Tibial nerve (tissue), 4 donors: ENCODE measurements around the gene CDH4. TPM values are rescaled to one million over a fixed set of nuclear protein-coding genes. Genes with fewer than 3 reads are reported as not detected.

Source experiments
- DNase-seq, 2 donors: peaks; one replicate each; pipeline ENCODE4 v3.0.0-alpha.2; 2019; ENCODE audit warnings: low spot score in 2 of 2
- H3K27ac ChIP-seq, 4 donors: fragments of 200-600 bp; sonication (generic) in 3 of 4; one replicate each; pipeline ENCODE4 v1.5.1; 2017 to 2019; ENCODE audit warnings: mild to moderate bottlenecking in 1 of 4
- H3K27me3 ChIP-seq, 2 donors: fragments of 200-600 bp; sonication (generic) in 1 of 2; one replicate each; pipeline versions ENCODE4 v1.5.1 to v1.6.0; 2017 to 2019
- H3K36me3 ChIP-seq, 3 donors: fragments of 200-600 bp; sonication (generic); one replicate each; pipeline ENCODE4 v1.5.1; 2018 to 2019
- H3K4me1 ChIP-seq, 4 donors: fragments of 200-600 bp; sonication (generic) in 3 of 4; one replicate each; pipeline ENCODE4 v1.5.1; 2017 to 2019
- H3K4me3 ChIP-seq, 4 donors: fragments of 200-600 bp; sonication (generic) in 3 of 4; one replicate each; pipeline ENCODE4 v1.5.1; 2017 to 2019; ENCODE audit warnings: mild to moderate bottlenecking in 1 of 4, moderate library complexity in 1 of 4
- H3K9me3 ChIP-seq, 4 donors: fragments of 200-600 bp; sonication (generic) in 3 of 4; one replicate each; pipeline ENCODE4 v1.5.1; 2017 to 2019
- EP300 ChIP-seq, 2 donors: sonication (generic); formaldehyde crosslinking; IDR thresholded peaks; one replicate each; pipeline ENCODE4 v1.6.1; 2017; ENCODE audit warnings: antibody characterized with exemption in 2 of 2, mild to moderate bottlenecking in 1 of 2
- POLR2A ChIP-seq, 2 donors: fragments of 450-650 bp; IDR thresholded peaks; one replicate each; pipeline ENCODE4 v1.6.1; 2017; ENCODE audit warnings: antibody characterized with exemption in 2 of 2, mild to moderate bottlenecking in 2 of 2, moderate library complexity in 2 of 2
- WGBS, 2 donors: methylation state at CpG; one replicate each; pipeline ENCODE4 v1.1.5; 2018; 5-methylcytosine and 5-hydroxymethylcytosine counted together
- total RNA-seq, 4 donors: library from RNA; depleted of rRNA; stranded (reverse); fragments of >200 nt; gene quantifications; one replicate each; pipeline ENCODE4 v1.1.0, GENCODE V29; 2016
- TF ChIP-seq, protein P1 (sequence below), 5 experiments: fragments of 200-600 bp in 3 of 5; fragments of 450-650 bp in 2 of 5; sonication (generic) in 3 of 5; IDR thresholded peaks; one replicate each; pipeline ENCODE4 v1.5.1; 2016 to 2019; ENCODE audit warnings: antibody characterized with exemption in 5 of 5, mild to moderate bottlenecking in 3 of 5, moderate library complexity in 2 of 5

The CDH4 gene
- total RNA-seq, 4 donors from 2014 or later = 0.78 to 2.3 (median 1.0) TPM

DNA sequence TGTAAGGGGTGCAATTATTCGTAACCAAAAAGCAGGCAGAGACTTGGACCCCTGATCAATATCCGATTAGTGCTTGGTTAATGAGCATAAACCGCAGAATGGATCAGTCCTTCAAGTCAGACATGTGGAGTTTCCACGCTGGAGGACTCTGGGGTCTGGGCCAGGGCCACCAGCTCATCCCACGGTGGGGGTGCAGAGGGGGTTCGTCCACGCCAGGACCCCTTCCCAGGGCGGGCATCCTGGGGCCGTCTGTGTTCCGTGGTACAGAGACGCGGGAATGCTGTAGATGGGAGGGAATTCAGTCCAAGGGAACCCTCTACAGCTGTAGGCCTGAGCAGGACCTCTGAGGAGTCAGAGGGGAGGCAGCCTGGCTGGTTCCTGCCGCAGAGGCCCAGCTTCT, 615.9 kb downstream of the CDH4 start:
- Histone ChIP-seq H3K4me1 (no peaks in the 10 kb centered on the region), H3K9me3 (peaks cover 0 to 30% (median 1%) of the 10 kb centered on the region in 4 donors), H3K4me3 (no peak overlapping the region), H3K27me3 (no peaks in the 10 kb centered on the region), H3K36me3 (no peaks in the 10 kb centered on the region), H3K27ac (no peak overlapping the region)
- TF ChIP-seq EP300 (IDR thresholded peaks at IDR 0.05) (no peak), POLR2A (IDR thresholded peaks at IDR 0.05) (no peak)
- TF ChIP-seq, protein P1, sequence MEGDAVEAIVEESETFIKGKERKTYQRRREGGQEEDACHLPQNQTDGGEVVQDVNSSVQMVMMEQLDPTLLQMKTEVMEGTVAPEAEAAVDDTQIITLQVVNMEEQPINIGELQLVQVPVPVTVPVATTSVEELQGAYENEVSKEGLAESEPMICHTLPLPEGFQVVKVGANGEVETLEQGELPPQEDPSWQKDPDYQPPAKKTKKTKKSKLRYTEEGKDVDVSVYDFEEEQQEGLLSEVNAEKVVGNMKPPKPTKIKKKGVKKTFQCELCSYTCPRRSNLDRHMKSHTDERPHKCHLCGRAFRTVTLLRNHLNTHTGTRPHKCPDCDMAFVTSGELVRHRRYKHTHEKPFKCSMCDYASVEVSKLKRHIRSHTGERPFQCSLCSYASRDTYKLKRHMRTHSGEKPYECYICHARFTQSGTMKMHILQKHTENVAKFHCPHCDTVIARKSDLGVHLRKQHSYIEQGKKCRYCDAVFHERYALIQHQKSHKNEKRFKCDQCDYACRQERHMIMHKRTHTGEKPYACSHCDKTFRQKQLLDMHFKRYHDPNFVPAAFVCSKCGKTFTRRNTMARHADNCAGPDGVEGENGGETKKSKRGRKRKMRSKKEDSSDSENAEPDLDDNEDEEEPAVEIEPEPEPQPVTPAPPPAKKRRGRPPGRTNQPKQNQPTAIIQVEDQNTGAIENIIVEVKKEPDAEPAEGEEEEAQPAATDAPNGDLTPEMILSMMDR (IDR thresholded peaks at IDR 0.05) = no peak
- DNase-seq = no peak
- WGBS, 2 donors = 71 to 92% methylated on average over 7 to 13 of the region's 13 CpGs

DNA sequence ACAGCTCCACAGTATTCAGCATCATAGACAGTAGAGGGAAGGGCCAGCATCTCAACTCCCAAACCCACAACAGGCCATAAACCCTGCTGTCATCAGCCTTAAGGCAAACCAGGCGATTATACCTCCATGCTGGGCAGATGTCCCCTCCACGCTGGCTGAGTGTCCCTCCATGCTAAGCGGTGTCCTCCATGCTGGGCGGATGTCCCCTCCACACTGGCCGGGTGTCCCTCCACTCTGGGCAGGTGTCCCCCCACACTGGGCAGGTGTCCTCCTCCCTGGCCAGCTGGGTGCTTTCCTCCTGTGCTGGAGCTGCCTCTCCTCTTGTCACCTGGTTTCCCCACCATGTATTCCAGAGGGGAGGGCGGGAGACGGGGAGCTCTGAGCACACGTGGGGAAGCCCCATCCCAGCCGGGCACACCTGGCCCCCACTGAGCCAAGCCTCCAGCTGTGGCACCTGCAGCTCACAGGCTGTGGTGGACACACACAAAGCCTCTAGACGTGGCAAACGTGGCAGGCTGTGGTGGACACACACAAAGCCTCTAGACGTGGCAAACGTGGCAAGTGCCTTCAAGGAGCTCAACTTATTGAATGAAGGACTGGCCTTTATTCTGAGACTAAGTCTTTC, 616.5 kb downstream of the CDH4 start:
- no peaks in the 10 kb centered on the region for H3K4me1 ChIP-seq
- WGBS, 2 donors = 82 to 93% methylated on average over 12 of the region's 13 CpGs

DNA sequence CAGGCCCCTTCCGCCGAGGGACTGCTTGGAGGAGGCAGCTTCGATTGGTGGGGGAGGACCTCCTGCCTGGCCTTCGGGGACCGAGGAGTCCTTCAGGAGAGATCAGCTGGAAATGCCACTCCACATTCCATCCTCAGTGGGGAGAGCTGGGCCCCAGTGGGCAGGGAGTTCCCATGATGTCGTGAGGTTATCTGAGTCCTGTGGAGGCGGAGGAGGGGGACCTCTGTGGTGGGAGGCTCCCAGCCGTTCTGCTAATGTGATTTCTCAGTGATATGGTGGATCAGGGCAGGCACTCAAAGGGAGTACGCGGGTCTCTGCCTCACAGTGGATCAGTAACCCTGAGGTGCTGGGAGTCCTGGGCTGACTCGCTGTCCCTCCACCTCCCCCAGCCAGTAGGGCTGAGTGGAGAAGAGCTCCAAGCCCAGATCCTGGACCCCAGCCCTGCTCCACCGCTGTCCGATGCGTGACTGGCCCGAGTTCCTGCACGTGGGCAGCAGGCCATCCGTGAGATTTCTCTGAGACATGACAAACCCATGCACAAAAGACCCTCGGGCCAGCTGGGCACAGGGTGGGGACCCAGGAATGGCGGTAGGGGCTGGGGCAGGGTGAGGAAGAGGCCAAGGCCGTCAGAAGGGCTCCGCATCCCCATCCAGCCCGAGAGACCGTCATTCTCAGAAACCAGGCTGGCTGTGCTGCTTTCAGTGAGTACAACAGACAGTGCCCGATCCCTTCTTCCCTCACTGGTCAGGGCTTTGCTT, 617.9 kb downstream of the CDH4 start:
- Histone ChIP-seq H3K4me3 (no peak overlapping the region), H3K36me3 (no peaks in the 10 kb centered on the region), H3K9me3 (peaks cover 0 to 30% (median 1%) of the 10 kb centered on the region in 4 donors), H3K27ac (no peak overlapping the region), H3K4me1 (no peaks in the 10 kb centered on the region), H3K27me3 (no peaks in the 10 kb centered on the region)
- DNase-seq = no peak
- 81 to 88% methylated on average over 24 of the region's 24 CpGs for WGBS, 2 donors
- TF ChIP-seq POLR2A (IDR thresholded peaks at IDR 0.05) (no peak), EP300 (IDR thresholded peaks at IDR 0.05) (no peak)
- TF ChIP-seq, protein P1 (IDR thresholded peaks at IDR 0.05) = no peak

More for the DNA sequence above, 616.5 kb downstream of the CDH4 start:
- H3K4me3 ChIP-seq = no peak overlapping the region
- no peaks in the 10 kb centered on the region for H3K27me3 ChIP-seq
- no peaks in the 10 kb centered on the region for H3K36me3 ChIP-seq
- TF ChIP-seq, protein P1 (IDR thresholded peaks at IDR 0.05) = no peak
- no peak for TF ChIP-seq POLR2A (IDR thresholded peaks at IDR 0.05)
- no peak for TF ChIP-seq EP300 (IDR thresholded peaks at IDR 0.05)
- DNase-seq = no peak
- no peak overlapping the region for H3K27ac ChIP-seq
- H3K9me3 ChIP-seq = peaks cover 0 to 30% (median 1%) of the 10 kb centered on the region in 4 donors

- WGBS, 2 donors = 90% methylated on average over 6 of the region's 6 CpGs
- Histone ChIP-seq H3K27ac (no peak overlapping the region), H3K4me1 (no peaks in the 10 kb centered on the region), H3K9me3 (peaks cover 0 to 30% (median 1%) of the 10 kb centered on the region in 4 donors), H3K27me3 (no peaks in the 10 kb centered on the region), H3K36me3 (no peaks in the 10 kb centered on the region), H3K4me3 (no peak overlapping the region)
- no peak for TF ChIP-seq POLR2A (IDR thresholded peaks at IDR 0.05)
- TF ChIP-seq EP300 (IDR thresholded peaks at IDR 0.05) = no peak
- TF ChIP-seq, protein P1 (IDR thresholded peaks at IDR 0.05) = no peak
- DNase-seq = no peak
These were observed 619.1 kb downstream of the CDH4 start for GRCh38 chr20:61871160-61871559.

DNA sequence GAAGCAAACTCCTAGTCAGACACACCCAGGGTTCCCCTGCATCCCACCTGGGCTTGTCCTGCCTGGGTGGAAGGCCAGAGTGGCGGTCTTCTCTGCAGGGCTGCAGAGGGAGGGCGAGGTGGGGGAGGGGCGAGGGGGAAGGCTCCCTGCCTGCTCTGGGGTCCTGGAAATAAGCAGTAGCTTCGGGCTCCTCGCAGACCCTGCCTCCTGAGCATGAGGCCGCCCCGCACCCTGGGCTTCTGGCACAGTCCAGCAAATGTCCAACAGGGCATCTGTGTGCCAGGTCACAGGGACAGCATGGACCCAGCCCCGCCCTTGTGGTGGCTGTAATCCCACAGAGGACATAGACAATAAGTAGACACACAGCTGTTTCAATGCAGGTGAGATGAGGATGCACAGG, 619.9 kb downstream of the CDH4 start:
- TF ChIP-seq POLR2A (IDR thresholded peaks at IDR 0.05) = no peak
- no peak for TF ChIP-seq EP300 (IDR thresholded peaks at IDR 0.05)
- TF ChIP-seq, protein P1 (IDR thresholded peaks at IDR 0.05) = no peak

More for the DNA sequence above, 619.9 kb downstream of the CDH4 start:
- no peaks in the 10 kb centered on the region for H3K36me3 ChIP-seq
- DNase-seq = no peak
- H3K27ac ChIP-seq = no peak overlapping the region
- H3K9me3 ChIP-seq = peaks cover 0 to 30% (median 1%) of the 10 kb centered on the region in 4 donors
- H3K4me3 ChIP-seq = no peak overlapping the region
- 87 to 93% methylated on average over 8 of the region's 8 CpGs for WGBS, 2 donors
- H3K4me1 ChIP-seq = no peaks in the 10 kb centered on the region
- H3K27me3 ChIP-seq = no peaks in the 10 kb centered on the region
